Measurements from ENCODE around the gene CSF1. TPM values are rescaled to one million over a fixed set of nuclear protein-coding genes. Genes with fewer than 3 reads are reported as not detected.

CSF1 gene
- total RNA-seq, 2 experiments from 2014 or later: 44.8 to 46.6 TPM

DNA sequence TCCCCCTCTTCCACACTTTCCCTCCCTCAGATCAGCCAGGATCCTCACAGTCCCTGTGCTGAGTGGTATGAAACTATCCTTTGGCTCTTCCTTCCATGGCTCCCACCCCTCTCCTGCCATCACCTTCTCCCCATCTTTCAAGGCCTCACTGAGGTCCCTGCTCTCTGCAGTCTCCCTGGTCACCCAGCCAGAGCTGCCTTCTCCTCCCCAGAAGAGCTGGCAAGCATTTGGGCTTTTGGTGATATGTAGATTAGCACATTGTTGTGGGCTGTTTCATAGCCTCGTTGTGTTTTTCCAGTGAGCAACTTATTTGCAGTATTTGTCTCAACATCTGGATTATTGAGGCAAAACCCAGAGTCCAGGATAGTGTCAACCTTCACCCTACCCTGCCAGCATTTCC, 2.2 kb downstream of the CSF1 start:
- POLR2A ChIA-PET: interaction anchor here (0.6 to 2.1 kb wide), 2 partner anchors 64 to 111 kb away, joined by 3 to 6 read pairs; no protein-coding TSS in a partner anchor

GRCh38 chr1:109913360-109913879, 2.8 kb downstream of the CSF1 start:
- CTCF ChIA-PET: interaction anchor here (0.7 to 1.1 kb wide), 3 partner anchors 16 to 123 kb away, joined by 3 to 4 read pairs (median 4); no protein-coding TSS in a partner anchor
- POLR2A ChIA-PET: interaction anchor here (0.6 kb wide), 1 partner anchor 64 kb away, joined by 3 read pairs; no protein-coding TSS in a partner anchor

More for the DNA sequence above, 2.2 kb downstream of the CSF1 start:
- CTCF ChIA-PET: interaction anchor here (0.7 to 1.1 kb wide), 2 partner anchors 16 to 122 kb away, joined by 4 read pairs; no protein-coding TSS in a partner anchor

DNA sequence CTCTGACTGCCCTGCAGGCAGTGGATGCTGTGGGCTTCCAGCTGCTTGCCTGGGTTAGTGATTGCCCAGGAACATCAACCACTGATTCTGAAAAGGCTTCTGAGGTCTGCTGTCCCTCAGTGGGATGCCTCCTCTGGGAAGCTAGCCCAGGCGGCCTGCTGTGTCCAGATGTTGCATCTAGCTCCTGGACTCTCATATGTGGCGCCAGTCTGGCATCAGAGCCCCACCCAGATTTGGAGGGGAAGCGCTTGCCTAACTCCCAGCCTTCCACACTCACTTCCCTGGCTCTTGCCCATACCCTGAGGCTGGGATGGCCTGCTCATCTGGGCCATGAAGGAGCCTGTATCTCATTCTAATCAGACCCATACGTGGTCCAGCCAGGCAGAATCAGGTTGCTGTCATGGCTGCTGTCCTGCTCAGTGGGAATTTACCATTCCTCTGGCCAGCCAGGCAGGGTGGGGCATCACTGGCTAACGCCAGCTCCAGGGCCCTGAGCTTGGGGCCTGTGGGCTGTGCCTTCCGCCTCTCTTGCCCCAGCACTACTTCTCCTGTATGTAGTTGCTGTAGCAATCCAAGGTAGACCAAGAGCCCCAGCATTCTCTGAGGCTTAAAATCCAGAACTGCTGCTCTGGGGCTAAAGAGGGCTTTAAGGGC, 4.1 kb downstream of the CSF1 start:
- CTCF ChIA-PET: interaction anchor here (1.0 kb wide), 1 partner anchor 69 kb away, joined by 3 read pairs; no protein-coding TSS in a partner anchor
- POLR2A ChIA-PET: no interaction called here

- CTCF ChIA-PET: interaction anchor here (1.1 to 2.9 kb wide), 3 partner anchors 67 to 140 kb away, joined by 3 to 15 read pairs (median 5); partner anchors contain the start of gene AHCYL1
- POLR2A ChIA-PET: no interaction called here
Measured at GRCh38 chr1:109917051-109917767, 6.6 kb downstream of the CSF1 start.

GRCh38 chr1:109917768-109918606, 7.3 kb downstream of the CSF1 start:
- ChIA-PET POLR2A (no interaction called here), CTCF (interaction anchor here (2.1 to 2.9 kb wide), 2 partner anchors 66 to 125 kb away, joined by 5 to 15 read pairs; partner anchors contain the start of gene AHCYL1)

GRCh38 chr1:109918671-109919070, 8.0 kb downstream of the CSF1 start:
- ChIA-PET CTCF (no interaction called here), POLR2A (no interaction called here)

GRCh38 chr1:109919303-109919702, 8.7 kb downstream of the CSF1 start:
- POLR2A ChIA-PET: no interaction called here
- CTCF ChIA-PET: no interaction called here

GRCh38 chr1:109920391-109920790, 9.7 kb downstream of the CSF1 start:
- POLR2A ChIA-PET: interaction anchor here (1.5 kb wide), 1 partner anchor 9 kb away, joined by 3 read pairs; no protein-coding TSS in a partner anchor
- CTCF ChIA-PET: interaction anchor here (0.8 kb wide), 1 partner anchor 15 kb away, joined by 3 read pairs; no protein-coding TSS in a partner anchor

GRCh38 chr1:109922326-109922725, 11.7 kb downstream of the CSF1 start:
- ChIA-PET CTCF (interaction anchor here (1.7 kb wide), 1 partner anchor 16 kb away, joined by 4 read pairs; no protein-coding TSS in a partner anchor), POLR2A (no interaction called here)

DNA sequence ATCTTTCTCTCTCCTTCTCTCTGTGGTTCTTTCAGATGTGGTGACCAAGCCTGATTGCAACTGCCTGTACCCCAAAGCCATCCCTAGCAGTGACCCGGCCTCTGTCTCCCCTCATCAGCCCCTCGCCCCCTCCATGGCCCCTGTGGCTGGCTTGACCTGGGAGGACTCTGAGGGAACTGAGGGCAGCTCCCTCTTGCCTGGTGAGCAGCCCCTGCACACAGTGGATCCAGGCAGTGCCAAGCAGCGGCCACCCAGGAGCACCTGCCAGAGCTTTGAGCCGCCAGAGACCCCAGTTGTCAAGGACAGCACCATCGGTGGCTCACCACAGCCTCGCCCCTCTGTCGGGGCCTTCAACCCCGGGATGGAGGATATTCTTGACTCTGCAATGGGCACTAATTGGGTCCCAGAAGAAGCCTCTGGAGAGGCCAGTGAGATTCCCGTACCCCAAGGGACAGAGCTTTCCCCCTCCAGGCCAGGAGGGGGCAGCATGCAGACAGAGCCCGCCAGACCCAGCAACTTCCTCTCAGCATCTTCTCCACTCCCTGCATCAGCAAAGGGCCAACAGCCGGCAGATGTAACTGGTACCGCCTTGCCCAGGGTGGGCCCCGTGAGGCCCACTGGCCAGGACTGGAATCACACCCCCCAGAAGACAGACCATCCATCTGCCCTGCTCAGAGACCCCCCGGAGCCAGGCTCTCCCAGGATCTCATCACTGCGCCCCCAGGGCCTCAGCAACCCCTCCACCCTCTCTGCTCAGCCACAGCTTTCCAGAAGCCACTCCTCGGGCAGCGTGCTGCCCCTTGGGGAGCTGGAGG, 12.7 kb downstream of the CSF1 start:
- ChIA-PET POLR2A (no interaction called here), CTCF (interaction anchor here (0.8 to 2.0 kb wide), 4 partner anchors 17 to 146 kb away, joined by 4 to 11 read pairs (median 4); partner anchors contain the start of gene AHCYL1)

DNA sequence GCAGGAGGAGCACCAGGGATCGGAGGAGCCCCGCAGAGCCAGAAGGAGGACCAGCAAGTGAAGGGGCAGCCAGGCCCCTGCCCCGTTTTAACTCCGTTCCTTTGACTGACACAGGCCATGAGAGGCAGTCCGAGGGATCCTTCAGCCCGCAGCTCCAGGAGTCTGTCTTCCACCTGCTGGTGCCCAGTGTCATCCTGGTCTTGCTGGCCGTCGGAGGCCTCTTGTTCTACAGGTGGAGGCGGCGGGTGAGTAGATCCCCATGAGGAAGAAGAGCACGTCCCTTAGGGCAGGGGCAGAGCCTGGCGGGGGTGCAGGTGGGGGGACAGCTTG, 13.3 kb downstream of the CSF1 start:
- ChIA-PET POLR2A (no interaction called here), CTCF (interaction anchor here (1.7 to 2.0 kb wide), 2 partner anchors 17 to 60 kb away, joined by 4 to 11 read pairs; partner anchors contain the start of gene AHCYL1)

DNA sequence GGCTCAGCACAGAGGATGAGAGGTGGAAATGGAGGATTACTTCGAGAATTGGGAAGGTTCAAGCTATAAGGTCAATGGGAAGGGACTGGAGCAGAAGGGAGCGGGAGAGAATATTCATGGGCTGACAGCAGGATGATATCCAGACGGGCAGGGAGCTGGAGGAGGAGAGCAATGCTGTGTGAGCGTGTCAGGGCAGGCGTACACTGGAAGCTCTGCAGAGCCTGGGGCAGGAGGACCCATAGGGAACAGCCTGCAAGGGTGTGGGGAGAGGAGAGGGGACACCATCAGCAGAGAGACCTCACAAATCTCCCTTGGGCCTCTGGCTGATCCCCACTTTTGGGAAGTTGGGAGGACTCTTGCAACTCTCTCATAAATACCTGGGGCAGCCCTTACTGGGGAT, 13.7 kb downstream of the CSF1 start:
- POLR2A ChIA-PET: no interaction called here
- CTCF ChIA-PET: interaction anchor here (1.7 to 2.0 kb wide), 2 partner anchors 18 to 60 kb away, joined by 4 to 11 read pairs; partner anchors contain the start of gene AHCYL1

DNA sequence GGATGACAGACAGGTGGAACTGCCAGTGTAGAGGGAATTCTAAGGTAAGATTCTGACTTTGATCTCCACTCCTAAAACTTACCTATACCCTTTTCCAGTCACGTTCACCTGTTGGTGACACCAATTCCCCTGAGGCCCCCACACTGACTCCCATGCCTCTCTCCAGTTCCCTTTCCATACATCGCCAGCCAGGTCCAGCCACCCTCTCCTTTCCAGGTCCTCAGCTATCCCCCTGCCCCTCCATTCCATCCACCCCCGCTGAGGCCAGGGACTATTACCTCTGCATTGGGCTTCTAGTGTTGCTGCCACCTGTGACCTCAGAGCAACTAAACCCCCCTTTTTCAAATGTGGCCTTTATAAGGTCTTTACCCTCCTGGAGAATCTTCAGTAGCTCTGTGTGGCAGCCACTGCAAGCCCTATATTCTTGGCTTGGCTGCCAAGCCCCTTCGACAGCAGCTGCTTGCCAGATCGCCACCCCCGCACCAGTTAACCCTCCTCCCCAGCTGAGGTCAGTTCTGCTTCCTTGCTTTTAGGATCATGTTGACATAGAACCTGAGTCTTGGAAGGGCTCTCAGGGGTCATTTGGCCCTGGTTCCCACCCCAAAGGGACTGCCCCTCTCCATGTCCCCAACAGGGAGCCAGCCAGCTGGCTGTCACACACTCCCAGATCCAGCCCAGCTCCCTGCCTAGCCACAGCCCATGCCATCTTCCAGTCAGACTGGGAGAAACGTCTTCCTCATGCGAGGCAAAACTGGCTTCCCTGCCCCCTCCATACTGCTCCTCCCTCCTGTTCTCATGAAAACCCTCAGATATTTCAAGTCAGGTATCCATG, 14.7 kb downstream of the CSF1 start:
- POLR2A ChIA-PET: no interaction called here
- CTCF ChIA-PET: interaction anchor here (2.5 kb wide), 1 partner anchor 148 kb away, joined by 9 read pairs; no protein-coding TSS in a partner anchor

DNA sequence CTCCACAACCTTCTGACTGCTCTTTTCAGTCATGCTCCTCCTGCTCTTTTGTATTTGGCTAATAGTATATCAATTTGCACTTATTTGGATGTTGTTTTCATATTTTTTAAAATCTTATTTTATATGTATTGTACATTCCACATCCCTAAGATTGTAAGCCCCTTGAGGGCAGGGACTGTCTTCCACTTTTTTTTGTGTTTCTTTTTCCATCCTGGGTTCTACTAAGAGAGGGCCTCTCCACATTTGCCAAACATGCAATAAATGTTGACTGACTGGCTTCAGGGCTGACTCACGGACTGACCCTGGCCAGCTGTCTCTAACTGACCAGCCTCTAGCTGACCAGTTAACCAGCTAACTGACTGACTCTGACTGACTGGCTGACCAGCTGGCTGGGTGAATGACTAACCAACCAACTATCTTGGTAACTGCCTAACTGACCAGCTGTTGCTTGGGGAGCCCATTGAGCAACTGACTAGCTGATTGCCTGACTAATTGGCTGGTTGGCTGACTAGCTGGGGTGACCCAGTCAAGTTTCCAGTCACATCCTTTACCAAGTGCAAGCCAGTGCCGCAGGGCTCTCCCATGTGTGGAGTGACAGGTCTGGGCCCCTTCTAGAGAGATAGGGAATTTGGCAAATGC, 16.1 kb downstream of the CSF1 start:
- CTCF ChIA-PET: interaction anchor here (0.8 to 2.5 kb wide), 2 partner anchors 57 to 150 kb away, joined by 3 to 9 read pairs; partner anchors contain the start of gene AHCYL1
- POLR2A ChIA-PET: no interaction called here

DNA sequence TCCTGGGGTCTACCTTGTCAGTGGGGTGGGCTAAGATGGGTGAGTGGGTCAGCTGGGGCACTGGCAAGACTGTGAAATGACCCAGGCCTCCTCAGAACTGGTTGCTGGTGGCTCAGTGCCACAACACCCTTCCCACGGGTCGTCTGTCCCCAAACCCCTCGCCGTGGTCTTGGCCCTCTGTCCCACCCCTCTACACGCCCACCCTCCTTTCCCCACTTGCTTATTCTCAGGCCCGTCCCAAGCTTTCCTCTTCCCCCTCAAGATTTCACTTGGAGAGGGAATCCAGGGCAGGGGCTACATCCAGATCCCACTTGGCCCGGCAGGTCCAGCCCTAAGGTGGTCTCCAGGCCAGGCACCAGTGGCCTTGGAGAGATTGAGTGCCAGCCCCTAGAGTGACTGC, 16.7 kb downstream of the CSF1 start:
- CTCF ChIA-PET: interaction anchor here (0.8 to 2.5 kb wide), 2 partner anchors 57 to 150 kb away, joined by 3 to 9 read pairs; partner anchors contain the start of gene AHCYL1

GRCh38 chr1:109927911-109928321, 17.3 kb downstream of the CSF1 start:
- ChIA-PET CTCF (interaction anchor here (2.5 kb wide), 1 partner anchor 151 kb away, joined by 9 read pairs; no protein-coding TSS in a partner anchor), POLR2A (no interaction called here)

More for the DNA sequence above, 16.7 kb downstream of the CSF1 start:
- POLR2A ChIA-PET: no interaction called here

DNA sequence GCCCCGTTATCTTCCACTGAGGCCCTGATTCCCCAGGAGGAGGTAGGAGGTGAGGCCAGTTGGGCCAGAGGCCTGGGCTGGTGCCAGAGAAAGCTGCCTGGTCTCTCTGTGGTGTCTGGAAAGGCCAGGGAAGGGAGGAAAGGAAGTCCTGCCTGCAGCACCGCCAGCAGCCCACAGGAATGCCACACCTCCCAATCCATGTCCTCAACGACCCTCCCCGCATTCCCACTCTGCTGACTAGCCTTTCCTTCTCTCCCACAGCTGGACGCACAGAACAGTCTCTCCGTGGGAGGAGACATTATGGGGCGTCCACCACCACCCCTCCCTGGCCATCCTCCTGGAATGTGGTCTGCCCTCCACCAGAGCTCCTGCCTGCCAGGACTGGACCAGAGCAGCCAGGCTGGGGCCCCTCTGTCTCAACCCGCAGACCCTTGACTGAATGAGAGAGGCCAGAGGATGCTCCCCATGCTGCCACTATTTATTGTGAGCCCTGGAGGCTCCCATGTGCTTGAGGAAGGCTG, 18.0 kb downstream of the CSF1 start:
- ChIA-PET POLR2A (no interaction called here), CTCF (no interaction called here)

Measured in activated CD8-positive, alpha-beta memory T cell treated with anti-CD3 and anti-CD28 coated beads for 36 hours (primary cell).